ENCODE data around the gene FAM89A.

DNA sequence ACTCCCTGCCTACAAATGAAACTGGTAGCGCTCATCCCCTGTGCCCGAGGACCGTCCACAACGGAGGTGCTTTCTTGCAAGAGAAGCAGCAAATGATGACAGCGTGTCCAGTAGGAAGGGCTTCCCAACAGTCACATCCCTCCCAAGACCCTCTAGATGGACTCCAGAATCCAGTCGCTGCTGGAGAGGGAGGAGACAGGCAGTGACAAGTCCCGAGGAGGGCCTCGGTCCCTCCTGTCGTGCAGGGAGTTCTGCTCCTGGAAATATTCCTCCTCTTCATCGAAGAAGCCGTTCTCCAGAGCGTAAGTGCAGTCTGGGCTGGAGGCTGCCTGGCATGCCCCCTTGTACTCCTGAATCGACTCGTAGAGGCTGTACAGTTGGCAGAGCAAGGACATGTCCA is 20.3 kb downstream of the FAM89A start:
- TF ChIP-seq, protein P1, sequence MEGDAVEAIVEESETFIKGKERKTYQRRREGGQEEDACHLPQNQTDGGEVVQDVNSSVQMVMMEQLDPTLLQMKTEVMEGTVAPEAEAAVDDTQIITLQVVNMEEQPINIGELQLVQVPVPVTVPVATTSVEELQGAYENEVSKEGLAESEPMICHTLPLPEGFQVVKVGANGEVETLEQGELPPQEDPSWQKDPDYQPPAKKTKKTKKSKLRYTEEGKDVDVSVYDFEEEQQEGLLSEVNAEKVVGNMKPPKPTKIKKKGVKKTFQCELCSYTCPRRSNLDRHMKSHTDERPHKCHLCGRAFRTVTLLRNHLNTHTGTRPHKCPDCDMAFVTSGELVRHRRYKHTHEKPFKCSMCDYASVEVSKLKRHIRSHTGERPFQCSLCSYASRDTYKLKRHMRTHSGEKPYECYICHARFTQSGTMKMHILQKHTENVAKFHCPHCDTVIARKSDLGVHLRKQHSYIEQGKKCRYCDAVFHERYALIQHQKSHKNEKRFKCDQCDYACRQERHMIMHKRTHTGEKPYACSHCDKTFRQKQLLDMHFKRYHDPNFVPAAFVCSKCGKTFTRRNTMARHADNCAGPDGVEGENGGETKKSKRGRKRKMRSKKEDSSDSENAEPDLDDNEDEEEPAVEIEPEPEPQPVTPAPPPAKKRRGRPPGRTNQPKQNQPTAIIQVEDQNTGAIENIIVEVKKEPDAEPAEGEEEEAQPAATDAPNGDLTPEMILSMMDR (IDR thresholded peaks at IDR 0.05) = no peak
- TF ChIP-seq POLR2A (IDR thresholded peaks at IDR 0.05) = no peak

Measured in thyroid gland (tissue), 4 donors.